ENCODE results near the gene ADAM22.

ADAM22 gene

GRCh38 chr7:88223265-88223664 lies 289.2 kb downstream of the ADAM22 start:
- no peak for DNase-seq

DNA sequence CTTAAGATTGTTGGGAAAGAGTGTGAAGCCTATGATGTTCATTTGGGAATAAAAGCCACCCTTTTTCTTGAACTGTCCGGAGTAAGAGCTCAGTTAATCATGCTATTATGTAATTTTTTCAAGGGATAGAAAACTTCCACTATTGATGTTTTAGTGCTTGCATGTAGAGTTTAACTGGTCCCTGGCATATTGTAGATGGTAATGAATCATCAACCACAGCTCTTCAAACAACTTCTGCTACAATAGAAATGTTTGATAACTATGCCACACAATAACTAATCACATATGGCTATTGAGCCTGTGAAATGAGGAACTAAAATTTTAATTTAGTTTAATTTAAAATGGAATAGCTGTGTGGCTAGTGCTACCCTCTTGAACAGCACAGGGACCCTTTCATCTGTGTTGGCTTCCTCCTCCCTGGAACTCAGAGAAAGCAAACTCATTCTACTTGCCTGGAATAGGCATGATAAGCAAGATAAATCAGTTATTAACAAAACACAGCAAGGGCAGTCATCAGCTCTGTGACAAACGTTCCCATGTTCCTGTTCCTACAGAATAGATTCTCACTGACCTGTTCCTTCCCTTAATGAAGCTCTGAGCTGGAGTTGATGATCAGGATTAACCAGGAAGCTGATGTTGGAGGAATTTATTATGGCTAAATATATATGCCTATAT lies 290.7 kb downstream of the ADAM22 start:
- DNase-seq = peak; percentile 62

DNA sequence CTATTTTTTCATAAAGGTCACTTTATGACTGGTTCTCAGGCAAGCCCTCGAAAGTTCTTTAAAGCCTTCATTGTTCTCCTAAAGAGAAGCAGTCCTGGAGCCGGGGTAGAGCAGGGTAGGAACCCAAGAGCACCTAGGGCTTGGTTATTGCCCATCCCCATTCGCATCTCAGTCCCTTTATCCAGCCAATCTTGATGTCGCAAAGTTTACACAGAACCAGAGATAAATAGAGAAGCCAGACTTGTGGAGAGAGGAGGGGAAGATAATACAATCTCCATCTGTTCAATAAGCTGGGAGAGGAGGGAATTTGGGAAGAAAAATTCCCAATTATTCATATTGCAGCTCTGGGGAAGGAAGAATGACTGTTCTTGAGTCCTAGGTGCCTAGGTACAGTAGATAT lies 292.1 kb downstream of the ADAM22 start:
- DNase-seq = no peak

DNA sequence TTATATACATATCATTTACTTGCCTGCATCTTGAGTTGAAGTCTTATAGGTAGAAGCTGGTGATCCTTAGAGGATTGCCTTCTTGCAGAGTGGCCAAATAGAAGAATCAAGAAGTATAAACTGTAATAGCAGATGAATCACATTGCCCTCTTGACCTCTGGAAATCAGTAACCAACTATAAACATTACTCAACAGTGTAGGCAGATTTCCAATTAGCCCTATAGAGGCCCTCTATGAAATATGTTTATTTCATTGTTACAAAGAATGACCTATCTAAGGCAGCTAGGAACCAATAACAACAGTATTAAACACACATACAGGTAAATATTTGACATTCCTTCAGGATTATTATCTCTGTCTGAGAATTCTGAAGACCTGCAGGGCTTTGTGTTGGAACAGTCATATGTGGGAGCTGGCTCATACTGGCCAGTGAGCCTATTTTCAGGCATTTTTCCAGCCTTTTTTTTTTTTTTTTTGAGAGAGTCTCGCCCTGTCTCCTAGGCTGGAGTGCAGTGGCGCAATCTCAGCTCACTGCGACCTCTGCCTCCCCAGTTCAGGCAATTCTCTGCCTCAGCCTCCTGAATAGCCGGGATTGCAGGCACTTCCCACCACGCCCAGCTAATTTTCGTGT lies 292.9 kb downstream of the ADAM22 start:
- DNase-seq = no peak

DNA sequence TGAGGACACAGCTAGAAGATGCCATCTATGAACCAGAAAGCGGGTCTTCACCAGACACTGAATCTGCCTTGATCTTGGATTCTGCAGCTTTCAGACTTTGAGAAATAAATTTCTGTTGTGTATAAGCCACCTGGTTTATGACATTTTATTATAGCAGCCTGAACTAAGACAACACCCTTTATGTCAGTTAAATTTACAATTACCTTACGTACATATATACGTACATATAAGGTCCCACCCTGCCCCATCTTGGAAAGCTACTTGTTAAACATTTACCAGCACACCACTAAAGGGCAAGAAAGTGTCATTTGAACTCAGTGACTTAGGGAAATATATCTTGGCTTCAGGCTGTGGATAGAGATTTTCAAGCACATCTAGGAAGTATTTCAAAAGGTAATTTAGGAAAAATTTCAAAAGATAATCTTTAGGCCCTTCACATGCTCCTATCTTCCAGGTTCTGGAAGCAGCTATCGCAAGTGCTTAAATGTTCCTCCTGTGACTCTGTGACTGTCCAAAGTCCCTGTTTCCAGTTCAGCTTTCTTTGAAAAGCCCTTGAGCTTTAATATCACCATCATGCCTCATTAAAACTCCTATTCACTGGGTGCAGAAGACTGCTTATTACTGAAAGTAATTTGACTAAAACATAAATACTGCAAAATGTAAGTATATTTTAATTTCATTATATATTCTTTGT lies 295.4 kb downstream of the ADAM22 start:
- DNase-seq = no peak

- DNase-seq = no peak
Measured at GRCh38 chr7:88230646-88231045, 296.6 kb downstream of the ADAM22 start.

GRCh38 chr7:88233828-88234227 lies 299.8 kb downstream of the ADAM22 start:
- DNase-seq = no peak

DNA sequence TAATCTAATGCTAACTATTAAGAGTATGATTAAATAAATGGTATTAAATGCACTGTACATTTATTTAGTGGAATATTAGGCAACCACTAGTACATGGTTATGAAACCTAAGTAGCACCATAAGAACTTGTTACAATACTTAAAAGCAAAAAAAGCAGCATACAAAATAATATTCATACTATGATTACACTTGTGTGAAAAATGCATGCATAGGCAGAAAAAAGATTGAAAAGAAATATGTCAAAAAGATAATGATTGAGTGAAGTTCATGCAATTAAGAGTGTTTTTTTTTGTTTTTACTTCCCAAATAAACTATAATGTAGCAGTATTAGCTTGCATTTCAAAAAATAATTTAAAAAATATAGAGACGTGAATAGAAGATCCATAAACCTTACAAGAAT lies 305.8 kb downstream of the ADAM22 start:
- DNase-seq = no peak

DNA sequence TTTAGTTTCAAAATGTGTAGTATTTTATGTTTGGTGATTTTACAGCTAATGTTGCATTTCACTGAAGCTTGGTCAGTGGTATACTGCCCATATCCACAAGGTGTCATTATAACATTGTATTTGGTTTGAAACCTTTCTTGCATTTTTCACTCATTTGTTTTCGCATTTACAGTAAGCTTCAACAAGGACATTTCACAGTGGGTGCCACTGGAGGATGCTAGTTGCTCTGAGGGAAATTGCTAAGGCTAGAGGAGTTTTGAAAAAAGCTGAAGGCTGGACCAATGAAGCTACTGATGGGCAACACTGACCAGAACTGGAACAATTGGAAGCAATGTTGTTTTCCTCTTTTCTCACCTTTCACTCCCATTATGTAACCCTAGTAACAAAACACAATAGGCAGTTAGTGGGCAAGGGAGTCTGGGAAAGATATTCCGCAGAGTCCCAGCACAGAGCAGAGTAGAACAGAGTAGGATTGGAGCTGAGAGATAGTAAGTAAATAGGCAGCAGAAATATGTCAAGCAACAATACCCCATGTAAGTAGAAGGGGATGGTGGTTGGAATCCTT lies 309.4 kb downstream of the ADAM22 start:
- DNase-seq = peak; percentile 66

GRCh38 chr7:88244258-88244657 lies 310.2 kb downstream of the ADAM22 start:
- DNase-seq = no peak

All from hematopoietic multipotent progenitor cell treated with erythropoietin and hydrocortisone succinate and interleukin-3 and kit ligand, for 6 days (in vitro differentiated cells).